PC-3 (cell line): ENCODE data around the gene LMNA. TPM values are rescaled to one million over a fixed set of nuclear protein-coding genes. Genes with fewer than 3 reads are reported as not detected.

Source experiments
- ATAC-seq: fragments of 200-7000 bp; cut with Tn5 transposase; 2 replicates; pipeline ENCODE4 v1.9.1; 2020; ENCODE audit warnings: mild to moderate bottlenecking, moderate library complexity
- BruUV-seq: library from RNA; stranded (reverse); fragments of 400-500 nt; replicated peaks from 2 replicates; lab custom pipeline; 2021; lab: Mats Ljungman, UMichigan
- CTCF ChIA-PET: fragments of 300-600 bp; sonication (Branson Sonifier 250); formaldehyde crosslinking; loops from one replicate; lab custom pipeline; 2022; ENCODE audit warnings: antibody characterized with exemption; lab: Charles Lee
- POLR2A ChIA-PET: fragments of 300-600 bp; sonication (Branson Sonifier 250); formaldehyde crosslinking; loops from one replicate; lab custom pipeline; 2022; ENCODE audit warnings: antibody characterized with exemption; ENCODE audit not compliant: unreplicated experiment; lab: Charles Lee
- DNase-seq: peaks from one replicate; pipeline ENCODE4 v3.0.0-alpha.2; 2015
- H2AFZ ChIP-seq: fragments of 300-600 bp; sonication (generic); 2 replicates; pipeline ENCODE4 v1.6.0; 2016; ENCODE audit warnings: antibody characterized with exemption, low read length
- H3F3A ChIP-seq: fragments of 300-600 bp; sonication (generic); one replicate; pipeline ENCODE4 v1.6.0; 2017; ENCODE audit warnings: antibody characterized with exemption, low read length, control low read depth, mild to moderate bottlenecking; ENCODE audit not compliant: unreplicated experiment
- H3K27ac ChIP-seq: fragments of 300-600 bp; sonication (generic); 2 replicates; pipeline ENCODE4 v1.5.1; 2016; ENCODE audit warnings: mild to moderate bottlenecking, low read length
- H3K27me3 ChIP-seq: fragments of 300-600 bp; sonication (generic); 2 replicates; pipeline ENCODE4 v1.6.1; 2016; ENCODE audit warnings: low read length, mixed read lengths
- H3K36me3 ChIP-seq: fragments of 300-600 bp; sonication (generic); 2 replicates; pipeline ENCODE4 v1.6.1; 2016; ENCODE audit warnings: low read depth, mixed run types, low read length, mixed read lengths
- H3K4me1 ChIP-seq: fragments of 300-600 bp; sonication (generic); 2 replicates; pipeline ENCODE4 v1.5.1; 2016; ENCODE audit warnings: low read length; ENCODE audit not compliant: insufficient read depth
- H3K4me2 ChIP-seq: fragments of 300-600 bp; sonication (generic); 2 replicates; pipeline ENCODE4 v1.6.0; 2016; ENCODE audit warnings: low read length
- H3K4me3 ChIP-seq: fragments of 300-600 bp; sonication (generic); 2 replicates; pipeline ENCODE4 v1.5.1; 2016; ENCODE audit warnings: mild to moderate bottlenecking, low read length, mixed read lengths
- H3K79me2 ChIP-seq: fragments of 300-600 bp; sonication (generic); 2 replicates; pipeline ENCODE4 v1.6.1; 2017; ENCODE audit warnings: low read length, mixed read lengths
- H3K9ac ChIP-seq: fragments of 300-600 bp; sonication (generic); 2 replicates; pipeline ENCODE4 v1.6.0; 2016; ENCODE audit warnings: mild to moderate bottlenecking, low read length
- H3K9me2 ChIP-seq: fragments of 300-600 bp; sonication (generic); replicated peaks from 2 replicates; pipeline ENCODE4 v1.6.1; 2016; ENCODE audit warnings: mixed run types, low read length, mixed read lengths
- H3K9me3 ChIP-seq: fragments of 300-600 bp; sonication (generic); 2 replicates; pipeline ENCODE4 v1.6.1; 2016; ENCODE audit warnings: low read length, mixed read lengths
- H4K20me1 ChIP-seq: fragments of 300-600 bp; sonication (generic); 2 replicates; pipeline ENCODE4 v1.6.1; 2016; ENCODE audit warnings: low read length, mixed read lengths
- EZH2 ChIP-seq: fragments of 300-600 bp; sonication (generic); IDR thresholded peaks from one replicate; pipeline ENCODE4 v1.6.1; 2017; ENCODE audit warnings: antibody characterized with exemption, mild to moderate bottlenecking, low read length; ENCODE audit not compliant: unreplicated experiment
- EZH2phosphoT487 ChIP-seq: fragments of 300-600 bp; sonication (generic); IDR thresholded peaks from 2 replicates; pipeline ENCODE4 v1.6.1; 2018; ENCODE audit warnings: mild to moderate bottlenecking, antibody characterized with exemption, low read length, borderline replicate concordance
- intact Hi-C: fragments of 100-400 bp; cut with micrococcal nuclease; formaldehyde crosslinking; loops from 2 replicates; pipeline ENCODE4 v1.9.0; 2023
- total RNA-seq: library from RNA; depleted of rRNA; stranded (reverse); fragments of >200 nt; gene quantifications from 2 replicates; pipeline ENCODE4 v1.2.3, GENCODE V29; 2014
- TF ChIP-seq, protein P1 (sequence below): fragments of 300-600 bp; sonication (generic); conservative IDR thresholded peaks from 2 replicates; pipeline ENCODE4 v1.5.1; 2017; ENCODE audit warnings: antibody characterized with exemption, low read depth, mild to moderate bottlenecking, low read length

Gene LMNA
- total RNA-seq, 1 experiment from 2014 or later = 864 TPM

GRCh38 chr1:156095906-156096508, 18.5 kb upstream of the LMNA start:
- no peaks in the 10 kb centered on the region for H3K9me2 ChIP-seq
- peak; percentile 7 for ATAC-seq
- peak overlapping the region; percentile 1; the same call in 1 of the 2 replicates for H3K27ac ChIP-seq
- H3K4me2 ChIP-seq = 0 out of 2 replicates have a peak overlapping the region, but pooled peaks have one; percentile 3
- intact Hi-C loops = loop anchor here (1.0 kb wide), 2 partner anchors 18 to 34 kb away; partner anchors contain the start of gene LMNA
- BruUV-seq = no TSS peak
- no peaks in the 10 kb centered on the region for H3K36me3 ChIP-seq
- no peak overlapping the region for H3K9ac ChIP-seq
- no peaks in the 10 kb centered on the region for H3F3A ChIP-seq
- no peaks in the 10 kb centered on the region for H3K27me3 ChIP-seq
- peaks cover 40% of the 10 kb centered on the region for H3K4me1 ChIP-seq
- ChIA-PET POLR2A (interaction anchor here (0.7 to 2.0 kb wide), 4 partner anchors 24 to 50 kb away, joined by 3 to 7 read pairs (median 4); no protein-coding TSS in a partner anchor), CTCF (interaction anchor here (0.5 to 4.7 kb wide), 10 partner anchors 17 to 119 kb away, joined by 3 to 22 read pairs (median 6); no protein-coding TSS in a partner anchor)
- TF ChIP-seq, protein P1, sequence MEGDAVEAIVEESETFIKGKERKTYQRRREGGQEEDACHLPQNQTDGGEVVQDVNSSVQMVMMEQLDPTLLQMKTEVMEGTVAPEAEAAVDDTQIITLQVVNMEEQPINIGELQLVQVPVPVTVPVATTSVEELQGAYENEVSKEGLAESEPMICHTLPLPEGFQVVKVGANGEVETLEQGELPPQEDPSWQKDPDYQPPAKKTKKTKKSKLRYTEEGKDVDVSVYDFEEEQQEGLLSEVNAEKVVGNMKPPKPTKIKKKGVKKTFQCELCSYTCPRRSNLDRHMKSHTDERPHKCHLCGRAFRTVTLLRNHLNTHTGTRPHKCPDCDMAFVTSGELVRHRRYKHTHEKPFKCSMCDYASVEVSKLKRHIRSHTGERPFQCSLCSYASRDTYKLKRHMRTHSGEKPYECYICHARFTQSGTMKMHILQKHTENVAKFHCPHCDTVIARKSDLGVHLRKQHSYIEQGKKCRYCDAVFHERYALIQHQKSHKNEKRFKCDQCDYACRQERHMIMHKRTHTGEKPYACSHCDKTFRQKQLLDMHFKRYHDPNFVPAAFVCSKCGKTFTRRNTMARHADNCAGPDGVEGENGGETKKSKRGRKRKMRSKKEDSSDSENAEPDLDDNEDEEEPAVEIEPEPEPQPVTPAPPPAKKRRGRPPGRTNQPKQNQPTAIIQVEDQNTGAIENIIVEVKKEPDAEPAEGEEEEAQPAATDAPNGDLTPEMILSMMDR = no peak
- TF ChIP-seq EZH2phosphoT487 (no peak), EZH2 (no peak)
- H2AFZ ChIP-seq = no peak overlapping the region
- H3K4me3 ChIP-seq = no peak overlapping the region
- H3K9me3 ChIP-seq = no peaks in the 10 kb centered on the region
- no peak for DNase-seq
- H4K20me1 ChIP-seq = no peaks in the 10 kb centered on the region
- H3K79me2 ChIP-seq = no peaks in the 10 kb centered on the region

DNA sequence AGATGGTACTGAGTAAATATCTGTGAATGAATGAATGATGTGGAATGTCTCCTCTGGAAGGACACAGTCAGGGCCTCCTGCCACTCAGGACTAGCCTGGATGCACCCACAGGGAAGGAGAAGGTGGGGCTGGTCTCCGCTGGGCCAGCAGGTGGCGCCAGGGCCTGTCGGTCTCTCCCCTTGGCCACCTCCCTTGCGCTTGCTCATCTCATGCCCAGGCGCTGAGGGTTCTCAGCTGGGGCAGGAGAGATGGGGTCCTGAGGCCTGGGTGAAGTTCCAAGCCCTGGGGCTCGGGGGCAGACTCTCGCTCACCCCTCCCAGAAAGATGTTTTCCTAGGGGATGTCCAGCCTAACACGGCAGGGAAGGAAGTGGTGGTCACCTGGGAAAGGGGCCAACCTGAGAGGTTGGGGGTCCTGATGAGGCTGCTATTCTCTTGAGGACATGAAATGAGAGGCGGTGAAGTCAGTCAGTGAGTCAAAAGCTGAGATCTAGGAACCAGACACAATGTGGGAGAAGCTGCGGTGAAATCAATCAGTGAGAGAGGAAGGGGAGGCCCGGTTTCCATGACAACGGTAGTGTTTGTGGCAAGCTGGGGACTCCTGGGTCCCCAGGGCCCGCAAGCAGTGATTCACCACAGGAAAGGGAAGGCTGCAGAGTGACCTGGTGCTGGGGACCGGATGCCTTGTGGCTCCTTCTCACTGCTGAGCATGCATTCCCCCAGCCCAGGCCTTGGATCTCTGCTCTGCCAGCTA, 17.7 kb upstream of the LMNA start:
- peak overlapping the region; percentile 47 for H2AFZ ChIP-seq
- H3K9me2 ChIP-seq = no peaks in the 10 kb centered on the region
- ATAC-seq (peak; percentile 97), DNase-seq (peak; percentile 93)
- intact Hi-C loops = loop anchor here (1.0 kb wide), 2 partner anchors 17 to 33 kb away; partner anchors contain the start of gene LMNA
- peaks cover 45% of the 10 kb centered on the region for H3K4me1 ChIP-seq
- no peaks in the 10 kb centered on the region for H3K36me3 ChIP-seq
- POLR2A ChIA-PET = interaction anchor here (0.6 to 2.0 kb wide), 2 partner anchors 24 to 33 kb away, joined by 4 to 7 read pairs; no protein-coding TSS in a partner anchor
- CTCF ChIA-PET = interaction anchor here (0.5 to 4.7 kb wide), 14 partner anchors 17 to 128 kb away, joined by 3 to 22 read pairs (median 4); partner anchors contain the start of gene LMNA
- H3F3A ChIP-seq = no peaks in the 10 kb centered on the region
- H3K79me2 ChIP-seq = no peaks in the 10 kb centered on the region
- peak overlapping the region; percentile 69 for H3K27ac ChIP-seq
- H3K9me3 ChIP-seq = no peaks in the 10 kb centered on the region
- no peak overlapping the region for H3K4me3 ChIP-seq
- peak overlapping the region; percentile 57 for H3K9ac ChIP-seq
- BruUV-seq = TSS peak; percentile 66
- peak overlapping the region; percentile 48 for H3K4me2 ChIP-seq
- TF ChIP-seq, protein P1 = peak; percentile 99
- TF ChIP-seq EZH2phosphoT487 = no peak
- no peak for TF ChIP-seq EZH2
- H4K20me1 ChIP-seq = no peaks in the 10 kb centered on the region
- no peaks in the 10 kb centered on the region for H3K27me3 ChIP-seq
